ENCODE measurements around the gene CGB2.
A peak's percentile ranks its signal among the peaks of the same experiment; 100 is the strongest.

CGB2 gene

DNA sequence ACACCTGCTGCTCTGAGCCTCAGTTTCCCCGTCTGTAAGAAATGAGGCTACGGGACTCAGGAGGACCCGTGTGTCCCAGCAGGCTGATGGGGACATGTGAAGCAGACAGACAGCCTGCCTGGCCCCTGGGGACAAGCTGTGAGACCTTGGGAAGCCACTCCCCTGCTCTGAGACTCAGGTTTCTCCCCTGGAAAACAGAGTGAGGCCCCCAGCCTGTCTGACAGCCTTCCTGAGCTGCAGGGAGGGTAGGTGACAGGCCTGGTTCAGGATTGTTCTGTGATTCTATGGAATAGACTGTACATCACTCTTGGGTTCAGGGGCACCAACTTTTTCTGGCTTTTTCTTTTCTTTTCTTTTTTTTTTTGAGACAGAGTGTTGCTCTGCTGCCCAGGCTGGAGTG lies 35.9 kb downstream of the CGB2 start:
- DNase-seq (ENCODE audit: low spot score) = no peak

DNA sequence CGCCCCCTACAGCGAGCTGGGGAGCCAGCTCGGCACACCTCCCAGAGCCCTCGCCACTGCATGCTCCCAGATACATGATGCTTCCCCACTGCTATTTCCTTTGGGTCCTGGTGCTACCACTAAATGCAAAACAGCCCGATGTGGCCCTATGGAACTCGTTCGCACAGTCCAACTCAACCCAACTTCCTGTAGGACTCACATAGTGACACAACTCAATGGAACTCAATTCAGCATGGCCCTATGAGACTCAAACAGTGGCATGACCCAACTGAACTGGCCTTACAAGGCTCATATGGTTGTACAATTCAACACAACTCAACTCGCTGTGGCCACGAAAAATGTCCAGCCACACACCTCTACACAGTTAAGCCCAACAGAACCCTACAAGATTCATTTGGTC lies 37.3 kb downstream of the CGB2 start:
- no peak for DNase-seq (ENCODE audit: low spot score)

DNA sequence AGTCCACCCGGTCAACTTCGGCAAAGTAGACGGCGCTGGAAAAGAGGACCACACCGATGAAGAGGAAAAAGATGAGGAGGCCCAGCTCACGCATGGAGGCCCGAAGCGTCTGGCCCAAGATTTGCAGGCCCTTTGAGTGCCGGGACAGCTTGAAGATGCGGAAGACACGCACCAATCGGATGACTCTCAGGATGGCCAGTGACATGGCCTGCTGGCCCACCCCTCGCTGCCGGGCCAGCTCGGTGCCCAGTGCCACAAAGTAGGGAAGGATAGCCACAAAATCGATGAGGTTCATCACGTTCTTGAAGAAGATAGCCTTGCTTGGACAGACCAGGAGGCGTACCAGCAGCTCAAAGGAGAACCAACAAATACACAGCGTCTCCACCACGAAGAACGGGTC lies 38.7 kb downstream of the CGB2 start:
- no peak for DNase-seq (ENCODE audit: low spot score)

DNA sequence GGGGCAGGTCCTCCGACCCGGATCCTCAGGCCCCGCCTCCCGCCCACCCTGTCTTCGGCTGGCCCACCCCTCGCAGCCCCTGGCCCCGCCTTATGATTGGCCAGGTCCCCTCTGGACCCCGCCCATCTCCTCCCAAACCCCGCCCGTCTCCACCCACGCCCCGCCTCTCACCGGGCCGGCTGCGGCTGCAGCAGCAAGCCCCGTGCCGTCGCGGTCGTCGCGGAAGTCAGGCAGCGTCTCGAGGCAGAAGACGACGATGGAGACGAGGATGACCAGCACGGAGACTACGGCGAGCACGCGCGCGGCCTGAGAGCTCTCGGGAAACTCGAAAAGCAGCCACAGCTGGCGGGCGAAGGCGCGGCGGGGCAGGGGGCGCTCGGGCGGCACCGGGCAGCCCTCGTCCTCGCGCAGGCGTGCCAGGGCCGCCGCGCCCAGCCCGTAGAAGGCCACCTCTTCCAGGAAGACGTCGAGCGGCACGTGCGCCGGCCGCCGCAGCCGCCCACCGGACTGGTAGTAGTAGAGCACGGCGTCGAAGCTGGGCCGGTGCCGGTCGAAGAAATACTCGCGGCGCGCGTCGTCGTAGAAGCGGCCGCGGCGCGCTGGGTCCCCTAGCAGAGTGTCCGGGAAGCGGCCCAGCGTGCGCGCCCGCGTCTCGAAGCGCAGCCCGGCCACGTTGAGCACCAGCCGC lies 40.3 kb downstream of the CGB2 start:
- DNase-seq (ENCODE audit: low spot score) = no peak

DNA sequence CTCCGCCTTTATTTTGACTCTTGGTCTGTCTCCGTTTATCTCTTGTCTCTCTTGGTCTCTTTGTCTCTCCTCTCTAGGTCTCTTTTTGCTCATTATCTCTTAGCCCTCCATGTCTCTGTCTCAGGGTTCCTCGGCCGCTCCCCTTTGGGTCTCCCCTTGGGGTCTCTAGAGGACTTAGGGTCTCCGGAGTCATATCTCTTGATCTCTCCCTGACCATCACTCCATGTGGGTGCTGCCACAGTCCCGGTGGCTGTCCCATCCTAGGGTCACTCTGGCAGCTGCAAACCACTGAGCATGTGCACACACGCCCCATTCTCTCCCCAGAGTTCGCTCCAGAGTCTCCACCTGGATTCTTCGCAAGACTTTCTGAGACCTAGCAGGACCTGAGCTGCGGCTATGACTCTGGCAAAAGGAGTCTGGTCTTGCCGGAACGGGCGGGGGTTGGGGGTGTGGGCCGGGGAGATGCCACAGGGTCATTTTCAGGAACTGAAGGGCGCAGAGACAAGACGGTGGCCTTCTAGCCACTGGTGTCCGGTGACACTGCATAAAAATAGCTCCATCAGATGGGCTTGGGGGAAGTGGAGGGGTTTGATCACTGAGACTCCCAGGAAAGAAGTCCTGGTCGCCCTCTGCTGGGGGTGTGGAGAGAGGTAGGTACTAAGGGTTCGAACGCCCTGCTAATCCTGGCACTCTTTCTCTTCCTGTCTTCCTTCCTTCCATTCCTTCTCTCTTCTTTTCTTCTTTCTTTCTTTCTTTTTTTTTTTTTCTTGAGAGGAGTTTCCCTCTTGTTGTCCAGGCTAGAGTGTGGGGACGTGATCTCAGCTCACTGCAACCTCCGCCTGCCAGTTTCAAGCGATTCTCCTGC lies 42.1 kb downstream of the CGB2 start:
- DNase-seq (ENCODE audit: low spot score) = peak; percentile 32

DNA sequence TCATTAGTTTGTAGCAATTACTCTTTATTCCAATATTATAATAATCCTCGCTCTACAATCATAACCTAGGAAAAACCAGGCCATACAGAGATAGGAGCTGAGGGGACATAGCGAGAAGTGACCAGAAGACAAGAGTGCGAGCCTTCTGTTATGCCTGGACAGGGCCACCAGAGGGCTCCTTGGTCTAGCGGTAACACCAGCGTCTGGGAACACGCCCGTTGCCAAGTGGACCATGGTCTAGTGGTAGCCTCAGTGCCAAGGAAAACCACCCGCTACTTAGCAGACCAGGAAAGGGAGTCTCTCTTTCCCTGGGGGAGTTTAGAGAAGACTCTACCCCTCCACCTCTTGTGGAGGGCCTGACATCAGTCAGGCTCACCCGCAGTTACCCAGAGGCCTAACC lies 43.2 kb downstream of the CGB2 start:
- peak; percentile 65 for DNase-seq (ENCODE audit: low spot score)

DNA sequence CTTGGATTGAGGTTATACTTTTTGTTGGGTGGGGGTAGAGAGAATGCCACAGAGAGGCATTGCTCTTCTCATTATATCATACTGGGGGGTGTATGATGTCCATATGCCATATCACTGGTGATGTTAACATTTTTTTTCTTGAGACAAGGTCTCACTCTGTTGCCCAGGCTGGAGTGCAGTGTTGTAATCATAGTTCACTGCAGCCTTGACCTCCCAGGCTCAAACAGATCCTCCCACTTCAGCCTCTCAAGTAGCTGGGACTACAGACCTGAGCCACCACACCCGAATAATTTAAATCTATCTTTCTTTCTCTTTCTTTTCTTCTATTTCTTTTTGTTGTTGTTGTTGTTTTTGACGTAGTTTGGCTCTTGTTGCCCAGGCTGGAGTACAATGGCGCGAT lies 48.7 kb downstream of the CGB2 start:
- DNase-seq (ENCODE audit: low spot score) = no peak

DNA sequence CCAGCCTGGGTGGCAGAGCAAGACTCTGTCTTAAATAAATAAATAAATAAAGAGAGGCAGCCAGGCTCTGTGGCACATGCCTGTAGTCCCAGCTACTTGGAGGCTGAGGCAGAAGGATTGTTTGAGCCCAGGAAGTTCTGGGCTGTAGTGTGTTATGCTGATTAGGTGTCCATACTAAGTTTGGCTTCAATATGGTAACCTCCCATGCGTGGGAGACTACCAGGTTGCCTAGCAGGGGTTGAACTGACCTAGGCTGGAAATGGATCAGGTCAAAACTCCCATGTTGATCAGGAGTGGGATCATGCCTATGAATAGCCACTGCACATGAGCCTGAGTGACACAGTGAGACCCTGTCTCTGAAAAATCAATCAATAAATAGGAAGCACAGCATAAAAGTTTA lies 49.6 kb downstream of the CGB2 start:
- DNase-seq (ENCODE audit: low spot score) = no peak
